Erythroblast (primary cell): ENCODE data around the gene RASA4.
"Not testable (repeated sequence)": the region's sequence is repeated elsewhere in the genome, so short reads cannot be mapped to it uniquely, and the experiment has no call there.

ENCODE experiments used
- GATA1 ChIP-seq: IDR thresholded peaks from 2 replicates; pipeline ENCODE4 v1.6.1; 2011; ENCODE audit warnings: low read depth, mild to moderate bottlenecking, control low read depth, low read length, moderate library complexity
- POLR2A ChIP-seq: IDR thresholded peaks from 2 replicates; pipeline ENCODE4 v1.6.1; 2011; ENCODE audit warnings: mild to moderate bottlenecking, low read length

- TF ChIP-seq POLR2A, GATA1: not testable (repeated sequence)
Measured at GRCh38 chr7:102535062-102535615, 81.4 kb downstream of the RASA4 start.
